ENCODE measurements around the gene OAS2.
"Not testable (repeated sequence)": the region's sequence is repeated elsewhere in the genome, so short reads cannot be mapped to it uniquely, and the experiment has no call there.

Gene OAS2

DNA sequence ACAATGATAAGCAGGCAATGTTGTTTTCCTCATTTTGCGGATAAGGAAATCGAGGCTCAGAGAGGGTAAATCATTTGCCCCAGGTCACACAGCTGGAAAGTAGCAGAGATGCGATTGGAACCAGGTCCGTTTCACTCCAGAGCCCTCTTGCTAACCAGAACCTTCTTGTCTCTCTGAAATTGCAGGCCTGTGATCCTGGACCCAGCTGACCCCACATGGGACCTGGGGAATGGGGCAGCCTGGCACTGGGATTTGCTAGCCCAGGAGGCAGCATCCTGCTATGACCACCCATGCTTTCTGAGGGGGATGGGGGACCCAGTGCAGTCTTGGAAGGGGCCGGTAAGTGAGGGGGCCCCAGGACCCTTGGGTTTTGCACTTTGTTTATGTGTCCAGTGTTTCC lies 30.6 kb upstream of the OAS2 start:
- no peak for DNase-seq

DNA sequence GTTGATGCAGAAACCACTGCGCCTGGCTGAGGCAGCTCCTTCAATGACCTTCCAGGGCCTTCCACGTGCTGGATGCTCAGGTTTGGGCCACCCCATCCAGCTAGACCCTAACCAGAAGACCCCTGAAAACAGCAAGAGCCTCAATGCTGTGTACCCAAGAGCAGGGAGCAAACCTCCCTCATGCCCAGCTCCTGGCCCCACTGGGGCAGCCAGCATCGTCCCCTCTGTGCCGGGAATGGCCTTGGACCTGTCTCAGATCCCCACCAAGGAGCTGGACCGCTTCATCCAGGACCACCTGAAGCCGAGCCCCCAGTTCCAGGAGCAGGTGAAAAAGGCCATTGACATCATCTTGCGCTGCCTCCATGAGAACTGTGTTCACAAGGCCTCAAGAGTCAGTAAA lies 29.5 kb upstream of the OAS2 start:
- DNase-seq = no peak

- DNase-seq = no peak
Measured at GRCh38 chr12:112950701-112951100, 27.6 kb upstream of the OAS2 start.

DNA sequence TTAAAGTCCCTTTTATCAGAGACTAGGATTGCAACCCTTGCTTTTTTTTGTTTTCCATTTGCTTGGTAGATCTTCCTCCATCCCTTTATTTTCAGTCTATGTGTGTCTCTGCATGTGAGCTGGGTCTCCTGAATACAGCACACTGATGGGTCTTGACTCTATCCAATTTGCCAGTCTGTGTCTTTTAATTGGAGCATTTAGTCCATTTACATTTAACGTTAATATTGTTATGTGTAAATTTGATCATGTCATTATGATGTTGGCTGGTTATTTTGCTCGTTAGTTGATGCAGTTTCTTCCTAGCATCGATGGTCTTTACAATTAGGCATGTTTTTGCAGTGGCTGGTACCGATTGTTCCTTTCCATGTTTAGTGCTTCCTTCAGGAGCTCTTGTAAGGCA lies 21.2 kb upstream of the OAS2 start:
- not testable (repeated sequence) for DNase-seq

- DNase-seq = no peak
Measured at GRCh38 chr12:112961074-112961473, 17.2 kb upstream of the OAS2 start.

- DNase-seq = no peak
Measured at GRCh38 chr12:112961536-112961935, 16.8 kb upstream of the OAS2 start.

DNA sequence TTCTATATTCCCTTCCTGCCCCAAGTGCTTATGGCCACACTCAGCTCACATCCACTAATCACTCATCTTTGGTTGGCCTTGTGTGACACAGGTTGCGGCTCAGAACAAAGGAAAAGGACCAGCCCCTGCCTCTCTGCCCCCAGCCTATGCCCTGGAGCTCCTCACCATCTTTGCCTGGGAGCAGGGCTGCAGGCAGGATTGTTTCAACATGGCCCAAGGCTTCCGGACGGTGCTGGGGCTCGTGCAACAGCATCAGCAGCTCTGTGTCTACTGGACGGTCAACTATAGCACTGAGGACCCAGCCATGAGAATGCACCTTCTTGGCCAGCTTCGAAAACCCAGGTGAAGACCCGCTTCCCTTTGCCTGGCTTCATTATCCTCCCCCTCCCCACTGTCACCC lies 15.8 kb upstream of the OAS2 start:
- no peak for DNase-seq

DNA sequence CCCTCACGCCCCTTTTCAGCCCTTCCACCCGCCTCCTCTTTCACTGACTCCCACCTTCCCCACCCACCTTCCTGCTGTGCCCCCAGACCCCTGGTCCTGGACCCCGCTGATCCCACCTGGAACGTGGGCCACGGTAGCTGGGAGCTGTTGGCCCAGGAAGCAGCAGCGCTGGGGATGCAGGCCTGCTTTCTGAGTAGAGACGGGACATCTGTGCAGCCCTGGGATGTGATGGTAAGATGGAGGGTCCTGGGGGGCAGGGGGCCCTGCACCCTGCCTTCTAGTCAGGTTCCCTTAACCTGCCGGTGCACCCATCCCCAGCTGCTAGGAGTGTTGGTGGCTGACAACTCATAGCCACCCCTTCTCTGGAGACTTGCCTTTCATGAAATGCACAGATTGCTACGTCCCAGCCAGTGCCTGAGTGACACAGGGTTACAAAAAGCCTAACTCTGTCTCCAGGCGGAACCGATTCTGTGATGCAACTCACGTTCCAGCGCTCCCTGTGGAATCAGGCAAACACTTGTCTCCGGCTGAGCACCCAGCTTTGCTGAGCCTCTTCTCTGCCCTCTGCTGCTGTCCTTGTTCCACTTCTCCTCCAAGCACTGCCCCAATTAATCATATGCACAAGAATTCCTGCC lies 15.0 kb upstream of the OAS2 start:
- peak in 18 of 58 donors; percentile 8 to 39 (median 26) for DNase-seq

DNA sequence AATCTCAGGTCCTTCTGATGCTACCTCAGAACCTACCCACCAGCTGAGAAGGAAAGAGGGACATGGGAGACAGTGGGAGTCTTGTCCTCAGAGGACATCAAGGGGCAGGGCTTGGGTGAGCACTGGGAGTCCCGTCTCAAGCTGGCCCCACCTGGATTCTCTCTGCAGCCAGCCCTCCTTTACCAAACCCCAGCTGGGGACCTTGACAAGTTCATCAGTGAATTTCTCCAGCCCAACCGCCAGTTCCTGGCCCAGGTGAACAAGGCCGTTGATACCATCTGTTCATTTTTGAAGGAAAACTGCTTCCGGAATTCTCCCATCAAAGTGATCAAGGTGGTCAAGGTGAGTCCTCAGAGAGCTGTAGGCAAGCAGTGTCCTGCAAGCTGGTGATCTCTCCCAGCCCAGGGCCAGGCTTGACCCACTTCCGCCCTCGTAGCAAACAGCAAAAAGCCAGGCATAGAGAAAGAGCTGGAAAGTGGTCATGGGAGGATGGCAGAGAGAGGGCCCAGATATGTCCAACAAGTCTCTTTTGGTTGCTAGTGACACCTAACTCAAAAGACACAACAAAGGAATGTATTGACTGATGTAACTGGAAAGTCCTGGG lies 14.2 kb upstream of the OAS2 start:
- no peak for DNase-seq

- no peak for DNase-seq
Measured at GRCh38 chr12:112964915-112965314, 13.4 kb upstream of the OAS2 start.

- no peak for DNase-seq
Measured at GRCh38 chr12:112965643-112966042, 12.7 kb upstream of the OAS2 start.

DNA sequence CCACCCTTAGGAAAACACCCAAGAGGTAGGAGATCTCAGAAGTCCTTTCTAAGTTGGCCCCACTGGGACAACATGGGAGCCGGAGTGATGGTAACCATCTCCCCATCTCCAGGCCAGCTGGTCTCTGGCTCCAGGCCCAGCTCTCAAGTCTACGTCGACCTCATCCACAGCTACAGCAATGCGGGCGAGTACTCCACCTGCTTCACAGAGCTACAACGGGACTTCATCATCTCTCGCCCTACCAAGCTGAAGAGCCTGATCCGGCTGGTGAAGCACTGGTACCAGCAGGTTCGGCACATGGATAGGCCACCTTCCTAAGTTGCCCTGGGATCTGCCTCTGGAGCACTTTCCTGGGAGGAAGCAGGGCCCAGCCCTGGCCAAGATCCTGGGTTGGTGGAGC lies 11.0 kb upstream of the OAS2 start:
- no peak for DNase-seq

DNA sequence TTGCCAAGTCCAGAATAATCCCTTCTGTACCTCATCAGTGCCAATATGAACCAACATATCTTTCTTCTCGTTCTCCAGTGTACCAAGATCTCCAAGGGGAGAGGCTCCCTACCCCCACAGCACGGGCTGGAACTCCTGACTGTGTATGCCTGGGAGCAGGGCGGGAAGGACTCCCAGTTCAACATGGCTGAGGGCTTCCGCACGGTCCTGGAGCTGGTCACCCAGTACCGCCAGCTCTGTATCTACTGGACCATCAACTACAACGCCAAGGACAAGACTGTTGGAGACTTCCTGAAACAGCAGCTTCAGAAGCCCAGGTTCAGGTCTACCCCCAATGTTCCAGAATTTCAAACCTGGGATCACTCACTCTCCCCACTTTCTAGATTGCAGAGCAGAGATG lies 10.5 kb upstream of the OAS2 start:
- DNase-seq = no peak

GRCh38 chr12:112969547-112970306 lies 8.6 kb upstream of the OAS2 start:
- no peak for DNase-seq

DNA sequence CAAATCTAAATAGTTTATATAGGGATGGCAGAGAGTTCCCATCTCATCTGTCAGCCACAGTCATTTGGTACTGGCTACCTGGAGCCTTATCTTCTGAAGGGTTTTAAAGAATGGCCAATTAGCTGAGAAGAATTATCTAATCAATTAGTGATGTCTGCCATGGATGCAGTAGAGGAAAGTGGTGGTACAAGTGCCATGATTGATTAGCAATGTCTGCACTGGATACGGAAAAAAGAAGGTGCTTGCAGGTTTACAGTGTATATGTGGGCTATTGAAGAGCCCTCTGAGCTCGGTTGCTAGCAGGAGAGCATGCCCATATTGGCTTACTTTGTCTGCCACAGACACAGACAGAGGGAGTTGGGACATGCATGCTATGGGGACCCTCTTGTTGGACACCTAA lies 7.9 kb upstream of the OAS2 start:
- no peak for DNase-seq

DNA sequence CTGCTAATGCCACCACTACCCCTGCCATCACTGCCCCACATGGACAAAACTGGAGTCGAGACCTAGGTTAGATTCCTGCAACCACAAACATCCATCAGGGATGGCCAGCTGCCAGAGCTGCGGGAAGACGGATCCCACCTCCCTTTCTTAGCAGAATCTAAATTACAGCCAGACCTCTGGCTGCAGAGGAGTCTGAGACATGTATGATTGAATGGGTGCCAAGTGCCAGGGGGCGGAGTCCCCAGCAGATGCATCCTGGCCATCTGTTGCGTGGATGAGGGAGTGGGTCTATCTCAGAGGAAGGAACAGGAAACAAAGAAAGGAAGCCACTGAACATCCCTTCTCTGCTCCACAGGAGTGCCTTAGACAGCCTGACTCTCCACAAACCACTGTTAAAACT lies 7.1 kb upstream of the OAS2 start:
- DNase-seq = peak in 1 of 58 donors; percentile 7

DNA sequence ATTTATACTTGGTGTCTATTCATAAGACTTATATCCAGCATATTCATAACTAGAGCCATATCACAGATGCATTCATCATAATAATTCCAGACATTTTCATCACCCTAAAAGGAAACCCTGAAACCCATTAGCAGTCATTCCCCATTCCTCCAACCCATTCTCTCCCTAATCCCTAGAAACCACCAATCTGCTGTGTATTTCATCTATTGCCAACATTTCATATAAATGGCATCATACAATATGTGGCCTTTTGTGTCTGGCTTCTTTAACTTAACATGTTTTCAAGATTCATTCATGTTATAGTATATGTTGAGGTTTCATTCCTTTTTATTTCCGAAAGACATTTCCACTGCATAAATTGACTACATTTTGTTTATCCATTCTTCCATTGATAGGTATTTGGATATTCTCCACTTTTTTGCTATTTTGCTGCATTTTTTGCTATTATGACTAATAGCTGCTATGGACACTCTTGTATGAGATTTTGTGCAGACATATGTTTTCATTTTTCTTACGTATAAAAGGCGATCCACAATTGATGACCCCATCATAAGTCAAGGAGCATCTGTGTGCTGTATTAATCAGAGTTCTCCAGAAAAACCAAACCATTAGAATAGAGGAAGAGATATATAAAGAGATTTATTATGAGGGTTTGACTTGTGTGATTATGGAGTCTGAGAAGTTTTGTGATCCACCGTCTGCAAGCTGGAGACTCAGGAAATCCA lies 5.1 kb upstream of the OAS2 start:
- no peak for DNase-seq

GRCh38 chr12:112973818-112974231 lies 4.5 kb upstream of the OAS2 start:
- DNase-seq = peak in 12 of 58 donors; percentile 6 to 62 (median 36)

GRCh38 chr12:112974904-112975303 lies 3.4 kb upstream of the OAS2 start:
- no peak for DNase-seq

DNA sequence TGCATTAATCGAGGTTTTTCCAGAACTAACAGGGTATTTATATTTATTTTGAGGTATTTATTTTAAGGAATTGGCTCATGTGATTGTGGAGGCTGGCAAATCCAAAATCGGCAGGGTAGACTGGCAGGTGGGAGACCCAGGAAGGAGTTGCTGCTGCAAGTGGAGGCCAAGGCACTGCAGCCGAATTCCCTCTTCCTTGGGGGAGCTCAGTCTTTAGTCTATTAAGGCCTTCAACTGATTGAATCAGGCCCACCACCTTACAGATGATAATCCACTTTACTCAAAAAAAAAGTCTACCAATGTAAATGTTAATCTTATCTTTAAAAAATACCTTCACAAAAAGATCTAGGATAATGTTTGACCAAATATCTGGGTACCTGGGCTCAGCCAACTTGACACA lies 1.2 kb upstream of the OAS2 start:
- DNase-seq = no peak

DNA sequence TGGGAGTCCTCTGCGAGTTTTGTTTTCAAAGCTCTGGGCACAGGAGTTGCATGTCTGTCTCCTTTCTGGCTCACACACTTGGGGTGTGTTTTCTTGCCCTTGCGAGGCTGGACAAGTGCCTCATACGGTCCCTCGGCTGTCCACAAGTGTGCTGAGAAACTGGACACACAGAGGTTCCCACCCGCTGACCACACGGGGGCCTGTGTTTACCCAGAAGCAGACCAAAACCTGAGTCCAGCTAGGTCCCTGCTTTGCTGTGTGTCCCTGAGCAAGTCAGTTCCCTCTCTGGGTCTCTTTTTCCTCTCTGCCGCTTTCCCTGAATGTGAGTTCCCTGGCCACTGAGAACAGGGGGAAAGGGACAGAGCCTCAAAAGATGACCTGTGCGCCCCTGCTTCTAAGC lies 678 bp upstream of the OAS2 start:
- DNase-seq = no peak

- DNase-seq = no peak
Measured at GRCh38 chr12:112979041-112979680, 842 bp downstream of the OAS2 start.
